Lower lobe of right lung (tissue), 2 donors: ENCODE results near the gene CCR7. TPM values are rescaled to one million over a fixed set of nuclear protein-coding genes. Genes with fewer than 3 reads are reported as not detected.

Experiments
- ATAC-seq, 2 donors: fragments of 200-7000 bp; cut with Tn5 transposase; one replicate each; pipeline ENCODE4 v1.9.1; 2020 to 2022; ENCODE audit warnings: mild to moderate bottlenecking in 2 of 2, moderate library complexity in 2 of 2
- DNase-seq: peaks from one replicate; pipeline ENCODE4 v3.0.0-alpha.2; 2020
- H3K27ac ChIP-seq: fragments of 200-600 bp; one replicate; pipeline ENCODE4 v1.8.0; 2022
- H3K27me3 ChIP-seq: fragments of 200-600 bp; one replicate; pipeline ENCODE4 v1.8.0; 2022; ENCODE audit warnings: low read depth
- H3K36me3 ChIP-seq: fragments of 200-600 bp; one replicate; pipeline ENCODE4 v1.8.0; 2022; ENCODE audit warnings: mild to moderate bottlenecking
- H3K4me1 ChIP-seq: fragments of 200-600 bp; one replicate; pipeline ENCODE4 v1.8.0; 2022
- H3K4me3 ChIP-seq: fragments of 200-600 bp; one replicate; pipeline ENCODE4 v1.8.0; 2022; ENCODE audit warnings: mild to moderate bottlenecking
- H3K9me3 ChIP-seq: fragments of 200-600 bp; one replicate; pipeline ENCODE4 v1.8.0; 2022
- intact Hi-C: fragments of 100-400 bp; cut with DNase I; formaldehyde crosslinking; loops from one replicate; pipeline ENCODE4 v1.11.0; 2022
- total RNA-seq: library from RNA; stranded (reverse); fragmentation: NEBNext Ultra II Directional; extraction: Animal tissue kit (Norgen Biotek cat#: 25700); gene quantifications from one replicate; pipeline ENCODE4 v1.2.1, GENCODE V29; 2021
- TF ChIP-seq, protein P1 (sequence below): fragments of 200-600 bp; IDR thresholded peaks from one replicate; pipeline ENCODE4 v1.8.0; 2022; ENCODE audit warnings: antibody characterized with exemption, mild to moderate bottlenecking
- donor health status: DM: no; HTN: yes; CAD: no; lungs with severe emphysema.

CCR7 gene
- total RNA-seq, 1 donor from 2014 or later: 2.2 TPM

DNA sequence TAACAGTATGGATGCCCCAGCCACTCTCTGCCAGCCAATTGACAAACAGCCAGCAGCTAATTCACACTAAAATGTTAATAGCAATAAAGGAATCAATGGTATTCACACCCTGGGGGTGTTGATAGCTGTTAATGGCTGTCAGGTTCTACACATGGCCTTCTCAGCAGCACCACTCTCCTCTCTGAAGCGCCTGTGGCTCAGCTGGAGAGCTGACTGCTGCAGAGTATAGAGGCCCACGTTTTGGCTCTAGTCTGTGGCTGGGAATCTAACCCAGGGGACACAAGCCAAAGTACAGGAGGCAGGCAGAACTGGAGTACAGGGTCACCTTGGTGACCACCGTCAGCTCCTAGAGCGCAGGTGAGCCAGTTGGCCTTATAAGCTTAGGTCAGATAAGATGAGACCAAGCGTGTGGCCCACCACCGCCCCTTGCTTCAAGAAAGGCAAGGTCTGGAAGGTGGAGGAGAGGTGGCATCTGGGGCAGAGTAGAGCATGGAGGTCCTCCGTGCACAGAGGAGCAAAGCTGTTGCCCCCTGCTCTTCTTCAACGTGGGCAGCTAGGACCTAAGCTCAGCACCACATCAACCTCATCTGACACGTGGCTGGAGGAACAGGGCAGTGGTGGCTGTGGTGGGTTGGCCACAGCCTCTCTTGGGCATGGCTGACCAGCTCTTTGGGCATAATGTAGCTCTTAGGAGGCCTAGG is 25.4 kb downstream of the CCR7 start:
- ATAC-seq (no peak), DNase-seq (no peak)
- intact Hi-C loops: no loop called here
- no peak overlapping the region for H3K4me3 ChIP-seq
- H3K4me1 ChIP-seq: peaks cover 91% of the 10 kb centered on the region
- TF ChIP-seq, protein P1, sequence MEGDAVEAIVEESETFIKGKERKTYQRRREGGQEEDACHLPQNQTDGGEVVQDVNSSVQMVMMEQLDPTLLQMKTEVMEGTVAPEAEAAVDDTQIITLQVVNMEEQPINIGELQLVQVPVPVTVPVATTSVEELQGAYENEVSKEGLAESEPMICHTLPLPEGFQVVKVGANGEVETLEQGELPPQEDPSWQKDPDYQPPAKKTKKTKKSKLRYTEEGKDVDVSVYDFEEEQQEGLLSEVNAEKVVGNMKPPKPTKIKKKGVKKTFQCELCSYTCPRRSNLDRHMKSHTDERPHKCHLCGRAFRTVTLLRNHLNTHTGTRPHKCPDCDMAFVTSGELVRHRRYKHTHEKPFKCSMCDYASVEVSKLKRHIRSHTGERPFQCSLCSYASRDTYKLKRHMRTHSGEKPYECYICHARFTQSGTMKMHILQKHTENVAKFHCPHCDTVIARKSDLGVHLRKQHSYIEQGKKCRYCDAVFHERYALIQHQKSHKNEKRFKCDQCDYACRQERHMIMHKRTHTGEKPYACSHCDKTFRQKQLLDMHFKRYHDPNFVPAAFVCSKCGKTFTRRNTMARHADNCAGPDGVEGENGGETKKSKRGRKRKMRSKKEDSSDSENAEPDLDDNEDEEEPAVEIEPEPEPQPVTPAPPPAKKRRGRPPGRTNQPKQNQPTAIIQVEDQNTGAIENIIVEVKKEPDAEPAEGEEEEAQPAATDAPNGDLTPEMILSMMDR: no peak
- no peaks in the 10 kb centered on the region for H3K36me3 ChIP-seq
- H3K9me3 ChIP-seq: no peaks in the 10 kb centered on the region
- no peaks in the 10 kb centered on the region for H3K27me3 ChIP-seq
- H3K27ac ChIP-seq: peak overlapping the region; percentile 66

GRCh38 chr17:40538936-40539705 is 26.2 kb downstream of the CCR7 start:
- Histone ChIP-seq H3K27ac (peak overlapping the region; percentile 83), H3K36me3 (no peaks in the 10 kb centered on the region), H3K9me3 (no peaks in the 10 kb centered on the region), H3K27me3 (no peaks in the 10 kb centered on the region), H3K4me3 (no peak overlapping the region), H3K4me1 (peaks cover 97% of the 10 kb centered on the region)
- ATAC-seq (no peak), DNase-seq (no peak)
- TF ChIP-seq, protein P1: no peak
- intact Hi-C loops: no loop called here

DNA sequence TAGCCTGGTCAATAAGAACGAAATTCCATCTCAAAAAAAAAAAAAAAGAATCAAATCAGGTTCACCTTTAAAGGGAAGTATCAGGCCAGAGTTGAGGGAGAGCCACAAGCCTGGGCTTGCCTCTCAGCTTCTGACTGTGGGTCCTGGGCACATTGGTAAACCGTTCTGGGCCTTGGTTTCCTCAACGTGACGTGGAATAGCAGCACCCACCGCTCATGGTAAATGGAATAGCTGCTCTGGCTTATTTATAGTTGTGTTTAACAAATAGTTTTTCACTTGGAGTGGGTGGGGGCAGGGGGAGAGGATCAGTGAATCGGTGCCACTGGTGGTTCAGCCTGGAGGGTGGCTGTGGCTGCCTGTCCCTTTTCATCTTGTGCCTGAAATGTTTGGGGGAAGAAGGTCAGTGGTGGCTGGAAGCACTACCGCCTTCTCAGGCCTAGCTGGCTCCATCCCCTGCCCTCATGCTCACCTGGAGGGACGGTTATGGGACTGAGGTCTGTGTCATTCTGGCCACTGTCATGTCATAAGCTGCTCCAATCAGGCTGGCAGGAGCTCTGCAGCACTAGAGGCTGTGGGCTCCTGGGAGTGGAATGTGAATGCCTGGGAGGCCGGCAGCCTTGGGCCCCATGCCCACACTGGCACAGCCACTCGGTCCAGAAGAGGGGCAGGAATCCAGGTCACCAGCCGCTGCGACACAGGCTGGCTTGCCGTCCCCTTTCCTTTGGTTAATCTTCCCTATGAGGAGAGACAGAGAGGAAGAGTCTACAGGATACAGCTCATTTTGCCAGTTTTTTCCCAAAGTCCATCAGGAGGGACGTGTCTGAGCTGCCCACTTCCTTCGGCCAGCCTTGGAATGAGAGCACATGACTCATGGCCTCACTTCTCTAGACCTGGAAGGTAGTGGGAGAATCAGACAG is 27.0 kb downstream of the CCR7 start:
- peak overlapping the region; percentile 83 for H3K27ac ChIP-seq
- DNase-seq: peak; percentile 79
- no peaks in the 10 kb centered on the region for H3K27me3 ChIP-seq
- H3K4me1 ChIP-seq: peaks cover 95% of the 10 kb centered on the region
- no peak overlapping the region for H3K4me3 ChIP-seq
- TF ChIP-seq, protein P1: no peak
- H3K9me3 ChIP-seq: no peaks in the 10 kb centered on the region
- ATAC-seq: peak; percentile 52 to 53
- intact Hi-C loops: no loop called here
- H3K36me3 ChIP-seq: no peaks in the 10 kb centered on the region

DNA sequence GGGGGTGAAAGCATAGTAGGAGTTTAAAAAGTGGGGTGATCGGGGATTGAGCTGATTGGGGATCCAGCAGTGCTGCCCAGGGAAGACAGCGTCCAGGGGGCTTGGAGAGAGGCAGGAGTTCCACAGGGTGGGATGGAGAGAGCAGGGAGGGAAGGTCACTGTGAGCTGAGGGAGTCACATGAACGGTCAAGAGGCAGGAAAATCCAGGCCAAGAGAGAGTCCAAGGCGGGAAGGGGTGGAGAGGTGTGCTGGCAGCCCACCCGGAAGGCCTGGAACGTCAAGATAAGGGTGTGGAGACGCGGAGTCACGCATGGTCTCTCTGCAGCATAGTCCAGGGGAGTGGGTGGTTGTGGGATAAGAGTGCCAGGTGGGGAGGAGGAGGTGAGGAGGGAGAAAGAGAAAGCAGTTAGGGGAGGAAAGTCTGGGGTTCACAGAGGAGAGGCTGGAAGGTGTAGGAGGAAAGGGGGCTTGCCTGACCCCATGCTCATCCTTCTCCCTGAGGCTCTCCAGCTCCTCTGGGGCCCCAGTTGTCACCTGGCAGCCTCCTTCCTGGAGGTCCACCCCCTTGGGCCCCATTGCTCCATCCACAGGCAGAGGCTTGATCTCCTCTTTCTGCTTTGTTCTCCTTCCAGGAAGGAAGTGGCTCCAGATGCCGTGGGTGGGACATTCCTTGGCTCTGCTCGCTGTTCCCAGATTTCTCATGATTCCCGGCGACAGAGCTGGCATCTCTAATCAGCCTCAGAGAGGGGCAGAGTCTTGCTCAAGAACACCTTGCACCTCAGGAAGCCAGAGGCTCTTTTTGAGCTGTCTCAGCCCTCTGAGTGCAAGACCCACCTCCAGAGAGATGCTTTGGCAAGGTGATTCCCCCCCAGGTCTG is 28.7 kb downstream of the CCR7 start:
- peak overlapping the region; percentile 23 for H3K4me3 ChIP-seq
- no peaks in the 10 kb centered on the region for H3K27me3 ChIP-seq
- TF ChIP-seq, protein P1: no peak
- peaks cover 95% of the 10 kb centered on the region for H3K4me1 ChIP-seq
- peak; percentile 32 to 34 for ATAC-seq
- H3K27ac ChIP-seq: peak overlapping the region; percentile 83
- no peaks in the 10 kb centered on the region for H3K9me3 ChIP-seq
- DNase-seq: no peak
- no peaks in the 10 kb centered on the region for H3K36me3 ChIP-seq
- intact Hi-C loops: no loop called here
